ENCODE measurements around the gene PATJ.
A peak's percentile ranks its signal among the peaks of the same experiment; 100 is the strongest.

Gene PATJ

DNA sequence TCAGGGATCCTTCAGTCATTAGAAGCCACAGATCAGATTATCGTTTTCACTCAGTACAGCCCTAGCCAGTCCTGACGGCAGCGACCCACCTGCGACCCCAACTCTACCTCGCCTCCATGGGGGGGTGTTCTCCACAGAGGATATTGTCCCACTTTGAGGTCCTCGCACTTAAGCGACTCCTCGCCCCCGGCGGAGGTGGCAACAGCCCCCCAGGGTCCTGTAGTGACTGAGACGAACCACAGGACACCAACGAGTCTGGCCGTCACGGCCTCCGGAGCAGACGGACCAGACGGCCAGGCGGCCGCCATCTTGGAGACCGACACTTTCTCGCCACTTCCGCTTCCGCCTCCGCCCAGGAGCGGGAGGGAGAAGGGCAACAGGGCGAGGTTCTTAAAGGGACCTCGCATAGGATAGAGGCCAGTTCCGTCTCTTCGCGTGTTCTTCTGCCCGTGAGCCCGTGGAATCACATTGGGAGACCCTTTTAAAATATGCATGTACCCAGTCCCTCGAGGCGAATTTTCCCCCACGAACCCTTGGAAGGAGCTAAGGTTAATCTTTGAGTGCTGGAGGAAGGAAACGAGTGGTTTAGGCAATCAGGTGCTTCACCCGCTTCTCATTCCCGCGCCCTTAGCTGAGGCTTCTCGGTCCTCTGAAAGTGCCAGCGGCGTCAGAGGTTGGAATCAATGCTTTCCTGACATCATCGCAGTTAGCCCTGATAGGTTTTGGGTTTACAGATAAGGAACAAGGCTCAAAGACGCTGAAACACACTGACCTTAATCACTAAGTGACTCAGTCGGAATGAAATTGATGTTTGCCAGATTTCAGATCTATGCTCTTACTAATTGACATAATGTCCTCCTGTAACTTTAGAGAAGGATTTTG, 17.2 kb upstream of the PATJ start, which contains the start of gene TM2D1 (continued):
- peak; percentile 94 for TF ChIP-seq ZBTB11 (tag by site-specific recombination; conservative IDR thresholded peaks at IDR 0.05; ENCODE audit: low read depth)
- 0 out of 2 replicates have a peak, but pooled peaks have one; percentile 59 for TF ChIP-seq ZNF610 (tag by site-specific recombination; IDR thresholded peaks at IDR 0.05; ENCODE audit: borderline replicate concordance)
- no peak for TF ChIP-seq ZNF549 (tag by site-specific recombination; IDR thresholded peaks at IDR 0.05)
- no peak; the same call in 1 of the 2 replicates for TF ChIP-seq ZNF324 (tag by site-specific recombination; IDR thresholded peaks at IDR 0.05)
- no peak for TF ChIP-seq ZNF555 (tag by site-specific recombination; conservative IDR thresholded peaks at IDR 0.05)
- TF ChIP-seq, protein P1, sequence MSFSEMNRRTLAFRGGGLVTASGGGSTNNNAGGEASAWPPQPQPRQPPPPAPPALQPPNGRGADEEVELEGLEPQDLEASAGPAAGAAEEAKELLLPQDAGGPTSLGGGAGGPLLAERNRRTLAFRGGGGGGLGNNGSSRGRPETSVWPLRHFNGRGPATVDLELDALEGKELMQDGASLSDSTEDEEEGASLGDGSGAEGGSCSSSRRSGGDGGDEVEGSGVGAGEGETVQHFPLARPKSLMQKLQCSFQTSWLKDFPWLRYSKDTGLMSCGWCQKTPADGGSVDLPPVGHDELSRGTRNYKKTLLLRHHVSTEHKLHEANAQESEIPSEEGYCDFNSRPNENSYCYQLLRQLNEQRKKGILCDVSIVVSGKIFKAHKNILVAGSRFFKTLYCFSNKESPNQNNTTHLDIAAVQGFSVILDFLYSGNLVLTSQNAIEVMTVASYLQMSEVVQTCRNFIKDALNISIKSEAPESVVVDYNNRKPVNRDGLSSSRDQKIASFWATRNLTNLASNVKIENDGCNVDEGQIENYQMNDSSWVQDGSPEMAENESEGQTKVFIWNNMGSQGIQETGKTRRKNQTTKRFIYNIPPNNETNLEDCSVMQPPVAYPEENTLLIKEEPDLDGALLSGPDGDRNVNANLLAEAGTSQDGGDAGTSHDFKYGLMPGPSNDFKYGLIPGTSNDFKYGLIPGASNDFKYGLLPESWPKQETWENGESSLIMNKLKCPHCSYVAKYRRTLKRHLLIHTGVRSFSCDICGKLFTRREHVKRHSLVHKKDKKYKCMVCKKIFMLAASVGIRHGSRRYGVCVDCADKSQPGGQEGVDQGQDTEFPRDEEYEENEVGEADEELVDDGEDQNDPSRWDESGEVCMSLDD (tag by site-specific recombination; IDR thresholded peaks at IDR 0.05): 0 out of 2 replicates have a peak, but pooled peaks have one; percentile 21
- no peak for TF ChIP-seq ZNF214 (tag by site-specific recombination; IDR thresholded peaks at IDR 0.05; ENCODE audit: borderline replicate concordance)
- TF ChIP-seq ZNF629 (tag by site-specific recombination; IDR thresholded peaks at IDR 0.05): peak; percentile 98
- TF ChIP-seq ZNF184 (tag by site-specific recombination; IDR thresholded peaks at IDR 0.05): 0 out of 2 replicates have a peak, but pooled peaks have one; percentile 7
- 0 out of 2 replicates have a peak, but pooled peaks have one; percentile 25 for TF ChIP-seq ZNF398 (tag by site-specific recombination; IDR thresholded peaks at IDR 0.05)
- TF ChIP-seq KLF1 (tag by site-specific recombination; IDR thresholded peaks at IDR 0.05): peak; percentile 74
- TF ChIP-seq ZNF624 (tag by site-specific recombination; IDR thresholded peaks at IDR 0.05): no peak
- TF ChIP-seq ZNF626 (tag by site-specific recombination; IDR thresholded peaks at IDR 0.05): no peak
- peak; percentile 29; the same call in 1 of the 2 replicates for TF ChIP-seq GLIS1 (tag by site-specific recombination; IDR thresholded peaks at IDR 0.05)
- no peak for TF ChIP-seq ZNF121 (tag by site-specific recombination; IDR thresholded peaks at IDR 0.05)
- no peak for TF ChIP-seq ZNF248 (tag by site-specific recombination; IDR thresholded peaks at IDR 0.05)
- no peak for TF ChIP-seq GLI4 (tag by site-specific recombination; IDR thresholded peaks at IDR 0.05)
- TF ChIP-seq FEZF1 (tag by site-specific recombination; IDR thresholded peaks at IDR 0.05): peak; percentile 25; the same call in 1 of the 2 replicates
- peak; percentile 100 for TF ChIP-seq ZXDB (tag by site-specific recombination; IDR thresholded peaks at IDR 0.05)
- TF ChIP-seq ZNF221 (tag by site-specific recombination; IDR thresholded peaks at IDR 0.05; ENCODE audit: borderline replicate concordance): no peak
- no peak for TF ChIP-seq OVOL3 (tag by site-specific recombination; IDR thresholded peaks at IDR 0.05)
- peak; percentile 51; the same call in 1 of the 2 replicates for TF ChIP-seq ZBTB20 (tag by site-specific recombination; IDR thresholded peaks at IDR 0.05)
- peak; percentile 98 for TF ChIP-seq SCRT2 (tag by site-specific recombination; IDR thresholded peaks at IDR 0.05)
- TF ChIP-seq ZNF830 (tag by site-specific recombination; IDR thresholded peaks at IDR 0.05; ENCODE audit: low read depth): no peak
- TF ChIP-seq BCL6B (tag by site-specific recombination; IDR thresholded peaks at IDR 0.05): no peak
- TF ChIP-seq ZNF23 (tag by site-specific recombination; IDR thresholded peaks at IDR 0.05; ENCODE audit: borderline replicate concordance): no peak
- no peak for TF ChIP-seq ZNF473 (tag by site-specific recombination; IDR thresholded peaks at IDR 0.05)
